ENCODE data around the gene SUN1. TPM values are rescaled to one million over a fixed set of nuclear protein-coding genes. Genes with fewer than 3 reads are reported as not detected.

Gene SUN1
- total RNA-seq, 1 donor from 2014 or later = 150 TPM

GRCh38 chr7:835485-836401 lies 3.5 kb downstream of the SUN1 start:
- no peak overlapping the region for H3K4me3 Mint-ChIP-seq (ENCODE audit: unreplicated experiment)
- no peaks in the 10 kb centered on the region for H3K9me3 Mint-ChIP-seq (ENCODE audit: unreplicated experiment)
- H3K27ac Mint-ChIP-seq (ENCODE audit: unreplicated experiment) = peak overlapping the region; percentile 24
- peaks cover 22% of the 10 kb centered on the region for H3K4me1 Mint-ChIP-seq (ENCODE audit: unreplicated experiment)
- TF ChIP-seq CTCF (IDR thresholded peaks at IDR 0.05; ENCODE audit: unreplicated experiment) = no peak
- no peak for DNase-seq (ENCODE audit: low spot score)
- H3K36me3 Mint-ChIP-seq (ENCODE audit: low read depth, unreplicated experiment) = peaks cover 35% of the 10 kb centered on the region
- peaks cover 22% of the 10 kb centered on the region for H3K27me3 Mint-ChIP-seq (ENCODE audit: unreplicated experiment)

- Mint-ChIP-seq H3K27ac (ENCODE audit: unreplicated experiment) (peak overlapping the region; percentile 15), H3K4me1 (ENCODE audit: unreplicated experiment) (peaks cover 17% of the 10 kb centered on the region), H3K9me3 (ENCODE audit: unreplicated experiment) (no peaks in the 10 kb centered on the region), H3K4me3 (ENCODE audit: unreplicated experiment) (no peak overlapping the region), H3K36me3 (ENCODE audit: low read depth, unreplicated experiment) (peaks cover 35% of the 10 kb centered on the region), H3K27me3 (ENCODE audit: unreplicated experiment) (peaks cover 19% of the 10 kb centered on the region)
- peak; percentile 53 for DNase-seq (ENCODE audit: low spot score)
- peak; percentile 22 for TF ChIP-seq CTCF (IDR thresholded peaks at IDR 0.05; ENCODE audit: unreplicated experiment)
Measured at GRCh38 chr7:836429-836828, 4.2 kb downstream of the SUN1 start.

GRCh38 chr7:837001-837400 lies 4.7 kb downstream of the SUN1 start:
- Mint-ChIP-seq H3K36me3 (ENCODE audit: low read depth, unreplicated experiment) (peaks cover 40% of the 10 kb centered on the region), H3K27me3 (ENCODE audit: unreplicated experiment) (peaks cover 15% of the 10 kb centered on the region), H3K4me1 (ENCODE audit: unreplicated experiment) (peaks cover 12% of the 10 kb centered on the region), H3K4me3 (ENCODE audit: unreplicated experiment) (no peak overlapping the region), H3K9me3 (ENCODE audit: unreplicated experiment) (no peaks in the 10 kb centered on the region), H3K27ac (ENCODE audit: unreplicated experiment) (peak overlapping the region; percentile 44)
- no peak for DNase-seq (ENCODE audit: low spot score)
- no peak for TF ChIP-seq CTCF (IDR thresholded peaks at IDR 0.05; ENCODE audit: unreplicated experiment)

- H3K36me3 Mint-ChIP-seq (ENCODE audit: low read depth, unreplicated experiment) = peaks cover 50% of the 10 kb centered on the region
- TF ChIP-seq CTCF (IDR thresholded peaks at IDR 0.05; ENCODE audit: unreplicated experiment) = no peak
- no peaks in the 10 kb centered on the region for H3K4me1 Mint-ChIP-seq (ENCODE audit: unreplicated experiment)
- H3K27ac Mint-ChIP-seq (ENCODE audit: unreplicated experiment) = peak overlapping the region; percentile 25
- H3K9me3 Mint-ChIP-seq (ENCODE audit: unreplicated experiment) = no peaks in the 10 kb centered on the region
- peak overlapping the region; percentile 56 for H3K4me3 Mint-ChIP-seq (ENCODE audit: unreplicated experiment)
- peaks cover 5% of the 10 kb centered on the region for H3K27me3 Mint-ChIP-seq (ENCODE audit: unreplicated experiment)
- DNase-seq (ENCODE audit: low spot score) = no peak
Measured at GRCh38 chr7:840001-840600, 7.8 kb downstream of the SUN1 start.

GRCh38 chr7:841943-842342 lies 9.7 kb downstream of the SUN1 start:
- no peaks in the 10 kb centered on the region for H3K4me1 Mint-ChIP-seq (ENCODE audit: unreplicated experiment)
- DNase-seq (ENCODE audit: low spot score) = no peak
- peaks cover 2% of the 10 kb centered on the region for H3K27me3 Mint-ChIP-seq (ENCODE audit: unreplicated experiment)
- peaks cover 53% of the 10 kb centered on the region for H3K36me3 Mint-ChIP-seq (ENCODE audit: low read depth, unreplicated experiment)
- no peak for TF ChIP-seq CTCF (IDR thresholded peaks at IDR 0.05; ENCODE audit: unreplicated experiment)
- H3K27ac Mint-ChIP-seq (ENCODE audit: unreplicated experiment) = no peak overlapping the region
- H3K4me3 Mint-ChIP-seq (ENCODE audit: unreplicated experiment) = no peak overlapping the region
- no peaks in the 10 kb centered on the region for H3K9me3 Mint-ChIP-seq (ENCODE audit: unreplicated experiment)

Measured in endothelial cell (in vitro differentiated cells).